MM.1S (cell line): ENCODE data around the gene SP6.

Experiments used
- CTCF ChIP-seq: fragments of 300-600 bp; sonication (generic); IDR thresholded peaks from 2 replicates; pipeline ENCODE4 v1.5.1; 2016; ENCODE audit warnings: antibody characterized with exemption, low read length, mixed read lengths
- EZH2 ChIP-seq: fragments of 300-600 bp; sonication (generic); optimal IDR thresholded peaks from 2 replicates; pipeline ENCODE3; 2017; ENCODE audit warnings: low read depth, mild to moderate bottlenecking, antibody characterized with exemption, low read length, mixed read lengths
- EZH2phosphoT487 ChIP-seq: fragments of 300-600 bp; sonication (generic); IDR thresholded peaks from 2 replicates; pipeline ENCODE4 v1.6.1; 2018; ENCODE audit warnings: antibody characterized with exemption, low read length

- no peak for TF ChIP-seq CTCF
- no peak for TF ChIP-seq EZH2
- TF ChIP-seq EZH2phosphoT487: no peak
These were observed 19.0 kb downstream of the SP6 start for GRCh38 chr17:47831934-47832327.
